AG10803 (cell line): Measurements from ENCODE around the gene WWOX.
A peak's percentile ranks its signal among the peaks of the same experiment; 100 is the strongest.
"Not testable (repeated sequence)": the region's sequence is repeated elsewhere in the genome, so short reads cannot be mapped to it uniquely, and the experiment has no call there.

Experiments
- DNase-seq: peaks from one replicate; pipeline ENCODE4 v3.0.0; 2010; ENCODE audit warnings: low read depth
- H3K4me3 ChIP-seq: 2 replicates; pipeline ENCODE4 v1.5.1; 2011; ENCODE audit warnings: mild to moderate bottlenecking, low read length, control low read depth
- TF ChIP-seq, protein P1 (sequence below): conservative IDR thresholded peaks from 2 replicates; pipeline ENCODE4 v1.5.1; 2011; ENCODE audit warnings: mild to moderate bottlenecking, low read length, control low read depth, inconsistent platforms

The WWOX gene

GRCh38 chr16:78099271-78100111 is at the start of gene WWOX:
WWOX (plus strand) TSS chr16:78099654.
- H3K4me3 ChIP-seq, result peak within 1 kb of the TSS; percentile 97
- peak; percentile 98 for DNase-seq
- TF ChIP-seq, protein P1, sequence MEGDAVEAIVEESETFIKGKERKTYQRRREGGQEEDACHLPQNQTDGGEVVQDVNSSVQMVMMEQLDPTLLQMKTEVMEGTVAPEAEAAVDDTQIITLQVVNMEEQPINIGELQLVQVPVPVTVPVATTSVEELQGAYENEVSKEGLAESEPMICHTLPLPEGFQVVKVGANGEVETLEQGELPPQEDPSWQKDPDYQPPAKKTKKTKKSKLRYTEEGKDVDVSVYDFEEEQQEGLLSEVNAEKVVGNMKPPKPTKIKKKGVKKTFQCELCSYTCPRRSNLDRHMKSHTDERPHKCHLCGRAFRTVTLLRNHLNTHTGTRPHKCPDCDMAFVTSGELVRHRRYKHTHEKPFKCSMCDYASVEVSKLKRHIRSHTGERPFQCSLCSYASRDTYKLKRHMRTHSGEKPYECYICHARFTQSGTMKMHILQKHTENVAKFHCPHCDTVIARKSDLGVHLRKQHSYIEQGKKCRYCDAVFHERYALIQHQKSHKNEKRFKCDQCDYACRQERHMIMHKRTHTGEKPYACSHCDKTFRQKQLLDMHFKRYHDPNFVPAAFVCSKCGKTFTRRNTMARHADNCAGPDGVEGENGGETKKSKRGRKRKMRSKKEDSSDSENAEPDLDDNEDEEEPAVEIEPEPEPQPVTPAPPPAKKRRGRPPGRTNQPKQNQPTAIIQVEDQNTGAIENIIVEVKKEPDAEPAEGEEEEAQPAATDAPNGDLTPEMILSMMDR, result peak; percentile 65; the same call in 1 of the 2 replicates

- no peak overlapping the region for H3K4me3 ChIP-seq
- DNase-seq, result no peak
- TF ChIP-seq, protein P1, result no peak
These were observed 48.6 kb upstream of the WWOX start for GRCh38 chr16:78050734-78051400.

DNA sequence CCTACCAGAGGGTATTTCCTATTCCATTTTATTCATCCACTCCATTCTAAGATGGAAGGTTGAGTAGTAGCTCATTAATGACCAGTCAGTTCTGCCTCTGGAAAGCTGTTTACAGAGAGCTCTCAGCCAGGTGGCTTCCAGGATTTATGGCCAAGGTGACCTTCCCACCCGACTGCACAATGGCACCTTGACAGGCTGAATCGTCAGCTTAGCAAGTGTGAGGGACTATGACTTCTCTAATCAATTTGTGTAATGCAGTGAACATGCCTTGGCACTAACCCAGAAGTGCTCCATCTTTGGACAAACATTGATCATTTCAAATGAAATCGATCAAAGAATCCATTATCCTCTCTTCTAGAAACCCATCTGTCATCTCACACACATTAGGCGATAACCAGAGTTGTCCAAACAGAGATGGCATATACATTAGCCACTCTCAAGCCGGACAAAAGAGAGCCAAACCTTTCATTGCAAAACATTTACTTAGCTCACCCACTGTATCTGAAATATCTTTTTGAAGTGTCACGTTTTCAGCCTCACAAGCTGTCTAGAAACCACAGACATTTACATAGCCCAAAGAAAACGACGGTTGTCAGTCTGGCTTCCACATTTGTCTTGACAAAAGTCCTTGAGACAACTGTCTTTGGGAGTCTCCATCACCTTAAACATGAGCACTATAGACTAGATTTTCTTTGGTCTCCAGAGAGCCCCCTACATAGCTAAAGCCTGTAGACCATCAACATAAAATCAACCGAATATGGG is 41.5 kb upstream of the WWOX start:
- no peak overlapping the region for H3K4me3 ChIP-seq
- no peak for DNase-seq
- TF ChIP-seq, protein P1, result no peak

DNA sequence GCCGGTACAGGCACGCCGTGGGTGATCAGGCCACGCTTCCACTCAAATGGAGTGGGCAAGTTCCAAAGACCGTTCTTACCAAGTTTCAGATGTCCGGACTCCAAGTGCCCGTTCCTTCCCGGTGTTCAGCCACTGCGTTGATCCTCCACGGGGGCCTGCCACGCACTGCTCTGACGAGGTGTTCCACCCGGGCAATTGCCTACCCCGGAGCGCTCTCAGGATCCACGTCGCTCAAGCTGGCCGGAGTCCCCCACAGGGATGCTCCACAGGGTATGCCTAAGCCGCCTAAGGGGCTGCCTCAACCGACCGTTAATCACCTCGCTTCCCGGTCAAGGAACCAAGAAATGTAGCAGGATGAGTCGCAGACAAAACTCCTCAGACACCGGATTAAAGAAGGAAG is 39.6 kb upstream of the WWOX start:
- not testable (repeated sequence) for H3K4me3 ChIP-seq, DNase-seq

DNA sequence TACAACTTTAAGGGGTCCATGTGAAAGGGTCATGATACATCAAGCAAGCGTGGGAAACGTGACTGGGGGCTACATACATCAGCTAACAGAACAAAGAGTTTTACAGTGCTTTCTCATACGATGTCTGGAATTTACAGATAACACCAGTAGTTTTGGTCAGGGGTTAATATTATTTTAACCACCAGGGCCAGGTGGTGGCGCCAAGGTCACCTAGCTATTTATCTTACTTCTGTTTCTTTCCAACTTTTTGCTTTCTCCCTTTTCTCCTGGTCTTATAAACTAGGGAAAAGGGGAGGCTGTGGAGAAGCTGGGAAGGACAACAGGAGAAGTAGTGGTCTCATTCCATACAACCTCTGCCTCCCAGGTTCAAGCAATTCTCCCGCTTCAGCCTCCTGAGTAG is 39.2 kb upstream of the WWOX start:
- DNase-seq, result no peak
- TF ChIP-seq, protein P1, result no peak

DNA sequence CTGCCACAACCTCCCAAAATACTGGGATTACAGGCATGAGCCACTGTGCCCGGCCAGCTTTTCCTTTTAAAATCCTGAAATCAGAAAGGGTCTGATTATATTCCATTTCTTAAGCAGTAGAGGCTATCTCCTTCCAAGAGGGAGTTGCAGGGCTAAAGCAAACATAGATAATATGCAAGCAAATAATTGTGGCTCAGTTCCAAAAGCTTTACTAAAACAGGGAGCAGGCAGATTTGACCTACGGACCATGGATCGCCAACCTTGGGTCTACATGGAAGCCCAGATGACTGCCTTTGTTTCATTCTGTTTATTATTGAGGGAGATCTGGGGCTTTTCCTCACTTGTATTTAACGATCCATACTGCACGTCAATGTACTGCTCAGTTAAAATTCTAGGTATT is 38.6 kb upstream of the WWOX start:
- no peak overlapping the region for H3K4me3 ChIP-seq
- TF ChIP-seq, protein P1, result no peak
- no peak for DNase-seq

More for the DNA sequence above, 39.2 kb upstream of the WWOX start:
- H3K4me3 ChIP-seq, result no peak overlapping the region

DNA sequence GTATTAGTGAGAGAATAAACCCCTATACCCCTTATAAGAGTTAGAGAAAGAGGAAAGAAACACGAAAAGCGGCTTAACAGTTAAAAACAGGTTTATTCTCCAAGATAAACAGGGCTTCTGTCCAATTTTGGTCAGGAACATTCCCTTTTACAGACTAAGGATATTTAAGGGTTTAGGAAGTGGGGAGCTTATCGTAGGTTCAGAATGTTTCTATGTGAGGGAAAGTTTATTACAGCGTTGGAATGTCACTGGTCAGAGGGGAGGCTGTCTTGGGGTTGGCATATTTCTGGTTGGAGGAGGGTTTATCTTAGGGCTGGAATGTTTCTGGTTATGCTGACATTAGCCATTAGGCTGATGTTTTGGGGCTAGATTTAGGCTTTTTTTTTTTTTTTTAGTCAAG is 34.1 kb upstream of the WWOX start:
- TF ChIP-seq, protein P1, result no peak
- no peak for DNase-seq
- no peak overlapping the region for H3K4me3 ChIP-seq
